ENCODE data around the gene ZSWIM4.

ZSWIM4 gene

GRCh38 chr19:13806728-13807127 lies 11.5 kb downstream of the ZSWIM4 start:
- no peak for DNase-seq (ENCODE audit: low spot score)
- TF ChIP-seq CTCF (IDR thresholded peaks at IDR 0.05; ENCODE audit: poor library complexity, severe bottlenecking), result no peak
- Histone ChIP-seq H3K27ac (ENCODE audit: poor library complexity, severe bottlenecking) (no peak overlapping the region), H3K4me3 (ENCODE audit: severe bottlenecking) (no peak overlapping the region), H3K4me1 (ENCODE audit: insufficient read depth, poor library complexity, severe bottlenecking) (peaks cover 11% of the 10 kb centered on the region), H3K27me3 (ENCODE audit: insufficient read depth, poor library complexity, severe bottlenecking) (no peaks in the 10 kb centered on the region), H3K9me3 (ENCODE audit: severe bottlenecking) (no peaks in the 10 kb centered on the region), H3K36me3 (ENCODE audit: low read depth) (peaks cover 40% of the 10 kb centered on the region)
- ATAC-seq (ENCODE audit: low read depth), result no peak

- Histone ChIP-seq H3K9me3 (ENCODE audit: severe bottlenecking) (no peaks in the 10 kb centered on the region), H3K4me3 (ENCODE audit: severe bottlenecking) (no peak overlapping the region), H3K36me3 (ENCODE audit: low read depth) (peaks cover 43% of the 10 kb centered on the region), H3K4me1 (ENCODE audit: insufficient read depth, poor library complexity, severe bottlenecking) (peaks cover 11% of the 10 kb centered on the region), H3K27ac (ENCODE audit: poor library complexity, severe bottlenecking) (no peak overlapping the region), H3K27me3 (ENCODE audit: insufficient read depth, poor library complexity, severe bottlenecking) (no peaks in the 10 kb centered on the region)
- DNase-seq (ENCODE audit: low spot score) (no peak), ATAC-seq (ENCODE audit: low read depth) (no peak)
- no peak for TF ChIP-seq CTCF (IDR thresholded peaks at IDR 0.05; ENCODE audit: poor library complexity, severe bottlenecking)
These were observed 12.3 kb downstream of the ZSWIM4 start for GRCh38 chr19:13807421-13808021.

GRCh38 chr19:13808856-13809255 lies 13.6 kb downstream of the ZSWIM4 start:
- Histone ChIP-seq H3K27ac (ENCODE audit: poor library complexity, severe bottlenecking) (no peak overlapping the region), H3K27me3 (ENCODE audit: insufficient read depth, poor library complexity, severe bottlenecking) (no peaks in the 10 kb centered on the region), H3K4me1 (ENCODE audit: insufficient read depth, poor library complexity, severe bottlenecking) (peaks cover 3% of the 10 kb centered on the region), H3K4me3 (ENCODE audit: severe bottlenecking) (no peak overlapping the region), H3K9me3 (ENCODE audit: severe bottlenecking) (no peaks in the 10 kb centered on the region), H3K36me3 (ENCODE audit: low read depth) (peaks cover 50% of the 10 kb centered on the region)
- ATAC-seq (ENCODE audit: low read depth) (no peak), DNase-seq (ENCODE audit: low spot score) (peak; percentile 68)
- TF ChIP-seq CTCF (IDR thresholded peaks at IDR 0.05; ENCODE audit: poor library complexity, severe bottlenecking), result no peak

DNA sequence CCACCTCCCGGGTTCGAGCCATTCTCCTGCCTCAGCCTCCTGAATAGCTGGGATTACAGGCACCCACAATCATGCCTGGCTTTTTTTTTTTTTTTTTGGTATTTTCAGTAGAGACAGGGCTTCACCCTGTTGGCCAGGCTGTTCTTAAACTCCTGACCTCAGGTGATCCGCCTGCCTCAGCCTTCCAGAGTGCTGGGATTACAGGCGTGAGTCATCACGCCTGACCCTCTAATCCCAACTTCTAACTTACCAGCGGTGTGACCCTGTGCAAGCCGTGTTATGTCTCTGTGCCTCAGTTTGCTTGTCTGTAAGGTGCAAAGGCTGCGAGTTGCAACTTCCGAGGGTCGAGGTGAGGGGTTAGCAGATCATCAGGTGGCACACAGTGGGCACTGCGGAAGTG lies 17.3 kb downstream of the ZSWIM4 start:
- Histone ChIP-seq H3K27ac (ENCODE audit: poor library complexity, severe bottlenecking) (no peak overlapping the region), H3K4me3 (ENCODE audit: severe bottlenecking) (no peak overlapping the region), H3K9me3 (ENCODE audit: severe bottlenecking) (no peaks in the 10 kb centered on the region), H3K27me3 (ENCODE audit: insufficient read depth, poor library complexity, severe bottlenecking) (no peaks in the 10 kb centered on the region), H3K4me1 (ENCODE audit: insufficient read depth, poor library complexity, severe bottlenecking) (no peaks in the 10 kb centered on the region), H3K36me3 (ENCODE audit: low read depth) (peaks cover 32% of the 10 kb centered on the region)
- DNase-seq (ENCODE audit: low spot score) (no peak), ATAC-seq (ENCODE audit: low read depth) (no peak)
- TF ChIP-seq CTCF (IDR thresholded peaks at IDR 0.05; ENCODE audit: poor library complexity, severe bottlenecking), result no peak

DNA sequence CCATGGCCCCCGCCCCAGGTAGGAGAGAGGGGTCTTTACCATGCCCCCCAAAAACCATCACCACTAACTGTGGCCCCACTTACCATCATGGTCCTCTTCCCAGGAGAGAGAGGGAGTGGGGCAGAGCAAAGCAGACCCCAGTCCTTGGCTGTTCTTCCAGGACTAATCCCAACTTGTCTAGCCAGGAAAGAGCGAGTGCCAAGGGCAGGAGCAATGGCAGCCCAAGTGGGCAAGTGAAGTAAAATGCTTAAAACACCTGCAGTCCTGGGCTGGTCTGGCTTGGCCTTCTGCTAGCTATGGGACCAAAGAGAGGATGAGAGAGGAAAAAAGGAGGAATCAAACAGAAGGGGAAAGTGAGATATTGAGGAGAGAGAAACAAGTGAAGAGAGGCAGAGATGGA lies 17.9 kb downstream of the ZSWIM4 start:
- ATAC-seq (ENCODE audit: low read depth) (no peak), DNase-seq (ENCODE audit: low spot score) (no peak)
- TF ChIP-seq CTCF (IDR thresholded peaks at IDR 0.05; ENCODE audit: poor library complexity, severe bottlenecking), result no peak
- H3K27me3 ChIP-seq (ENCODE audit: insufficient read depth, poor library complexity, severe bottlenecking), result no peaks in the 10 kb centered on the region
- H3K4me1 ChIP-seq (ENCODE audit: insufficient read depth, poor library complexity, severe bottlenecking), result no peaks in the 10 kb centered on the region
- H3K9me3 ChIP-seq (ENCODE audit: severe bottlenecking), result no peaks in the 10 kb centered on the region
- no peak overlapping the region for H3K27ac ChIP-seq (ENCODE audit: poor library complexity, severe bottlenecking)
- H3K36me3 ChIP-seq (ENCODE audit: low read depth), result peaks cover 29% of the 10 kb centered on the region
- no peak overlapping the region for H3K4me3 ChIP-seq (ENCODE audit: severe bottlenecking)

Data from RWPE2 (cell line).